Measurements from ENCODE around the gene ASIC2.
A peak's percentile ranks its signal among the peaks of the same experiment; 100 is the strongest.
"Not testable (repeated sequence)": the region's sequence is repeated elsewhere in the genome, so short reads cannot be mapped to it uniquely, and the experiment has no call there.

Gene ASIC2

GRCh38 chr17:33019161-33019890, 273.8 kb downstream of the ASIC2 start:
- no peak for DNase-seq (ENCODE audit: low read depth)

- DNase-seq (ENCODE audit: low read depth): no peak
Measured at GRCh38 chr17:33017366-33017765, 275.7 kb downstream of the ASIC2 start.

GRCh38 chr17:33016920-33017319, 276.2 kb downstream of the ASIC2 start:
- DNase-seq (ENCODE audit: low read depth): no peak

GRCh38 chr17:33015716-33016346, 277.3 kb downstream of the ASIC2 start:
- no peak for DNase-seq (ENCODE audit: low read depth)

- DNase-seq (ENCODE audit: low read depth): no peak
Measured at GRCh38 chr17:33014751-33015150, 278.3 kb downstream of the ASIC2 start.

GRCh38 chr17:33013596-33014375, 279.3 kb downstream of the ASIC2 start:
- DNase-seq (ENCODE audit: low read depth): no peak

GRCh38 chr17:33012522-33013033, 280.5 kb downstream of the ASIC2 start:
- DNase-seq (ENCODE audit: low read depth): peak; percentile 78

GRCh38 chr17:33009636-33010035, 283.5 kb downstream of the ASIC2 start:
- no peak for DNase-seq (ENCODE audit: low read depth)

GRCh38 chr17:33007186-33007585, 285.9 kb downstream of the ASIC2 start:
- no peak for DNase-seq (ENCODE audit: low read depth)

- no peak for DNase-seq (ENCODE audit: low read depth)
Measured at GRCh38 chr17:33002246-33002645, 290.8 kb downstream of the ASIC2 start.

- peak; percentile 42 for DNase-seq (ENCODE audit: low read depth)
Measured at GRCh38 chr17:32998887-32999228, 294.2 kb downstream of the ASIC2 start.

- DNase-seq (ENCODE audit: low read depth): peak; percentile 39
Measured at GRCh38 chr17:32998111-32998886, 294.8 kb downstream of the ASIC2 start.

GRCh38 chr17:32995416-32996045, 297.6 kb downstream of the ASIC2 start:
- DNase-seq (ENCODE audit: low read depth): no peak

- no peak for DNase-seq (ENCODE audit: low read depth)
Measured at GRCh38 chr17:32993977-32994376, 299.1 kb downstream of the ASIC2 start.

GRCh38 chr17:32992321-32993033, 300.6 kb downstream of the ASIC2 start:
- DNase-seq (ENCODE audit: low read depth): no peak

GRCh38 chr17:32988481-32989101, 304.5 kb downstream of the ASIC2 start:
- no peak for DNase-seq (ENCODE audit: low read depth)

- DNase-seq (ENCODE audit: low read depth): not testable (repeated sequence)
Measured at GRCh38 chr17:32987868-32988267, 305.2 kb downstream of the ASIC2 start.

- not testable (repeated sequence) for DNase-seq (ENCODE audit: low read depth)
Measured at GRCh38 chr17:32987453-32987805, 305.7 kb downstream of the ASIC2 start.

GRCh38 chr17:32985050-32985756, 307.9 kb downstream of the ASIC2 start:
- no peak for DNase-seq (ENCODE audit: low read depth)

- DNase-seq (ENCODE audit: low read depth): not testable (repeated sequence)
Measured at GRCh38 chr17:32981611-32982010, 311.5 kb downstream of the ASIC2 start.

Measured in fibroblast of the conjunctiva (primary cell).